K562 (cell line): ENCODE data around the gene GJC2. TPM values are rescaled to one million over a fixed set of nuclear protein-coding genes. Genes with fewer than 3 reads are reported as not detected.
A peak's percentile ranks its signal among the peaks of the same experiment; 100 is the strongest.

Experiments
- ADNP ChIP-seq: fragments of 200-800 bp; sonication (Bioruptor generic); IDR thresholded peaks from 2 replicates; pipeline ENCODE4 v1.6.1; 2016; ENCODE audit warnings: missing genetic modification characterization, missing compliant biosample characterization
- COPS2 ChIP-seq: fragments of 450-650 bp; conservative IDR thresholded peaks from 2 replicates; pipeline ENCODE4 v1.6.1; 2016; ENCODE audit warnings: mild to moderate bottlenecking, moderate library complexity
- GATA2 ChIP-seq: sonication (generic); formaldehyde crosslinking; IDR thresholded peaks from 2 replicates; pipeline ENCODE4 v1.4.0; 2020; ENCODE audit warnings: mild to moderate bottlenecking, missing genetic modification reagents
- HMGXB4 ChIP-seq: sonication (generic); formaldehyde crosslinking; IDR thresholded peaks from 2 replicates; pipeline ENCODE4 v1.8.1; 2023; ENCODE audit warnings: mild to moderate bottlenecking, missing genetic modification reagents
- ILF3 ChIP-seq: fragments of 450-650 bp; IDR thresholded peaks from 2 replicates; pipeline ENCODE4 v1.6.1; 2018; ENCODE audit warnings: antibody characterized with exemption, mild to moderate bottlenecking, moderate library complexity, borderline replicate concordance
- MCM3 ChIP-seq: fragments of 450-650 bp; IDR thresholded peaks from 2 replicates; pipeline ENCODE4 v1.6.1; 2016
- MED1 ChIP-seq: sonication (generic); formaldehyde crosslinking; IDR thresholded peaks from 2 replicates; pipeline ENCODE4 v1.8.1; 2023; ENCODE audit warnings: missing genetic modification reagents, borderline replicate concordance
- MGA ChIP-seq: fragments of 450-650 bp; IDR thresholded peaks from 2 replicates; pipeline ENCODE4 v1.6.1; 2016; ENCODE audit warnings: mild to moderate bottlenecking, moderate library complexity
- NCOA2 ChIP-seq, 2 experiments: fragments of 450-650 bp; IDR thresholded peaks; 2 replicates each; pipeline ENCODE4 v1.6.1; 2018; ENCODE audit warnings: mild to moderate bottlenecking in 2 of 2, moderate library complexity in 1 of 2; ENCODE audit not compliant: partially characterized antibody in 2 of 2
- POLR2AphosphoS2 ChIP-seq: IDR thresholded peaks from 2 replicates; pipeline ENCODE4 v1.6.1; 2012; ENCODE audit warnings: low read length, improper control_type of control experiment
- SMC3 ChIP-seq: conservative IDR thresholded peaks from 2 replicates; pipeline ENCODE4 v1.6.1; 2011; ENCODE audit warnings: low read depth, low read length, improper control_type of control experiment; ENCODE audit not compliant: insufficient read depth
- TFAM ChIP-seq: fragments of 250-450 bp; sonication (Bioruptor Pico); conservative IDR thresholded peaks from 2 replicates; pipeline ENCODE4 v1.5.0; 2021; ENCODE audit warnings: mild to moderate bottlenecking, moderate library complexity
- ZBTB7A ChIP-seq: IDR thresholded peaks from 2 replicates; pipeline ENCODE4 v1.6.1; 2011; ENCODE audit warnings: low read depth, mild to moderate bottlenecking, low read length, moderate library complexity, borderline replicate concordance; ENCODE audit not compliant: control insufficient read depth
- ZNF197 ChIP-seq: fragments of 200-800 bp; sonication (Bioruptor generic); IDR thresholded peaks from 2 replicates; pipeline ENCODE4 v1.6.1; 2016; ENCODE audit warnings: low read depth, missing genetic modification characterization, missing compliant biosample characterization
- ZNF224 ChIP-seq: sonication (generic); formaldehyde crosslinking; IDR thresholded peaks from 2 replicates; pipeline ENCODE4 v1.8.0; 2022; ENCODE audit warnings: mild to moderate bottlenecking, missing genetic modification reagents
- polyA plus RNA-seq, 8 experiments: library from polyadenylated mRNA; depleted of rRNA in 4 of 8; stranded (reverse) in 5 of 8; unstranded in 3 of 8; fragments of >200 nt; fragmentation: Nextera tagmentation in 2 of 8; fragmentation: Illumina TruSeq in 1 of 8; extraction: Ambion mirVana in 2 of 8; extraction: Trizol in 1 of 8; gene quantifications; 2 replicates each; pipeline versions ENCODE4 v1.2.1 to v1.2.3, GENCODE V29; 2011 to 2014; ENCODE audit warnings: inconsistent platforms in 1 of 8, missing spikeins in 1 of 8
- total RNA-seq, 7 experiments: library from RNA; depleted of rRNA in 6 of 7; stranded (reverse); fragments of >200 nt in 6 of 7; fragmentation: Illumina TruSeq in 2 of 7; extraction: Trizol in 2 of 7; gene quantifications; 2 replicates each; pipeline versions ENCODE4 v1.2.1 to v1.2.3, GENCODE V29; 2011 to 2021; ENCODE audit warnings: low replicate concordance in 1 of 7

The GJC2 gene
- total and polyA plus RNA-seq, 9 of the 15 experiments (the other 6 are each of a cell fraction or from before 2014, with no cell fraction given): 0.03 to 0.62 (median 0.11) TPM; not detected in 2

GRCh38 chr1:228102791-228103620, 46.7 kb upstream of the GJC2 start, which contains the start of gene C1orf35 (continued):
- peak; percentile 99 for TF ChIP-seq ZBTB7A
- no peak for TF ChIP-seq ZNF224 (CRISPR knock-in tag)
- no peak for TF ChIP-seq ADNP (tag)
- peak; percentile 88 for TF ChIP-seq MGA
- TF ChIP-seq MCM3: no peak
- TF ChIP-seq GATA2 (CRISPR knock-in tag): no peak
- no peak for TF ChIP-seq MED1 (CRISPR knock-in tag)
- TF ChIP-seq TFAM: no peak
- TF ChIP-seq ILF3: no peak
- TF ChIP-seq COPS2: no peak
- TF ChIP-seq NCOA2 (IDR thresholded peaks at IDR 0.05; ENCODE audit: partially characterized antibody in 2 of 2): no peak
- no peak for TF ChIP-seq SMC3
- TF ChIP-seq HMGXB4 (CRISPR knock-in tag): peak; percentile 79; the same call in 1 of the 2 replicates
- TF ChIP-seq ZNF197 (CRISPR knock-in tag): no peak
- TF ChIP-seq POLR2AphosphoS2: no peak
